Measurements from ENCODE around the gene MYO5B.
"Not testable (repeated sequence)": the region's sequence is repeated elsewhere in the genome, so short reads cannot be mapped to it uniquely, and the experiment has no call there.

The MYO5B gene

DNA sequence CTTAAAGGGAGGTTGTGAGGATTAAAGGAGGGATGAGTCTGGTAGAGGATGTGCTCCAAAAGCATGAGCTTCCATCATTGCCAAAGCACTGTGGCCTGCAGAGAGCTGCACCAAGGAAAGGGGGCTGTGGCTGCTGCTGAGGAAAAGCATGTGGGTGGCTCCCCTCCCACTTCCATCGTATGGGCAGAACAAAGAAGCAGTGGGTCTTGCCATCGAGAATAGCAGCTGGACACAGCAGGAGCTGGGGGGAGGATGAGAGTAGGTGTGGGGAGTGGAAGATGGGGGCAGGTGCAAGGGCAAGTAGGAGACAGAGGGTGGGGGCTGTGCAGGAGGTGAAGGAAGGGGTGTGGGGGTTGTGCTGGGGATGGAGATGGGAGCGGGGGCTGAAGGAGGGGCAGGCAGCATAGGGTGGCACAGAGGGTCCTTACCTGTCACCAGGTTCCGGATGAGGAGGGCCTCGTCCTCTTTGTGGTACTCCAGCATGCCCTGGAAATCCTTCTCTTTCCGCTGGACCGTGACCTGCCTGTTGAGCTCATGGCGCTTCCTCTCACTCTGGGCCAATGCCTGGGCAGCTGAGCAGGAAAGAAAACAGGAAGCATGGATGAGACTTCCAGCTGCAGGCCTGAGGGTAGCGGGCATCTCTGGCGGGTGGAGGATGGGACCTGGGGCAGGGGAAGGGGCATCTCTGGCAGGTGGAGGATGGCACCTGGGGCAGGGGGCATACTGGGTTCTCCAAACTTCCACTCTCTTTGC is 348.1 kb downstream of the MYO5B start:
- DNase-seq = no peak

- no peak for DNase-seq
Observed at GRCh38 chr18:49846361-49846662, 348.6 kb downstream of the MYO5B start.

DNA sequence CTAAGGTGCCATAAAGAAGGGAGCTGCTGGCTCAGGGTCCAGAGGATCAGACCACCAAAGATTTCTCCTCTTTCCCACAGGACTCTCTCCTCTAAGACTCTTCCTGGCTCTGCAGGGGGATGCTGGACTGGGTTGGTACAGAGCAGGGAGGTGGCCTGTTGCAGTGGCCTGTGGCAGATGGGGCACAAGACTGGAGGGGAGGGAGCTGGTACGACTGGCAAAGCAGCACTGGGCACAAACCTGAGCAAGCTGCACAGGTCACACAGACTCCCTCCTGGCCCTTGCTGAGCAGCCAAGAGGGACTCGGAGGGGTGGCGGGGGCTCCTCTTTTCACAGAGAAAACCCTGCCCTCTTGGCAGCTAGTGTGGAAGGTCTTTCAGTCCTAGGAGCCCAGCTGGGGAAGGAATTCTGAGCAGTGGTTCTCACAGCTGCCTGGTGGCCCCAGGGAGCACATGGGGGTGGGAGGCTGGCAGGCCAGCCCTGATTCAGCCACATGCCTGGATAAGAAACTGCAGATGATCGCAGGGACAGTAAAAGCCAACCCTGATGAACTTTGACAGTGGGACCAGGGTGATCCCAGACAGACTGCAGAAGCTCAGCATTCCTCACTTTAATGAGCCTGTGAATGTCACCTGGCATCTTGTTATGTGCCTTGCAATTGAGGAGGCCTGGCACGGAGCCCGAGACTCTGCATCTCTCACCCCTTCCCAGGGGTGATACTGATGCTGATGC is 349.2 kb downstream of the MYO5B start:
- no peak for DNase-seq

DNA sequence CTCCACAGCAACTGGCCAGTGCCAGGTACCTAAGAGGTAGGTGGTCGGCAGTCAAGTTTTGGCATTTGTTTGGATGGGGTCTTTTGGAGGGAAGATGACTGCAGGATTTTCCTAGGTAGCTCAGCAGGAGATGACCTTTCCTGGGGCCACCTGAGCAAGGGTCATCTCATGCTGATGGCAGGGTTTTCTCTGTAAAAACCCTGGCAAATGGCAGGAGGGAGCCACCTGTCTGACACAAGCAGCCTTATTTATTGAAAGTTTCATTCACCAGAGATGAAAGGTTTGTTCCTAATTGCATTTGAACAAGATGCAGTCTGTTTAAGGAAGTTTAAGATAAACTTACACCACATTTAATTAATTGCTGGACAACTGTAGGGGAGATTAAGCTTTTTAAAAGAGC is 350.0 kb downstream of the MYO5B start:
- DNase-seq = no peak

DNA sequence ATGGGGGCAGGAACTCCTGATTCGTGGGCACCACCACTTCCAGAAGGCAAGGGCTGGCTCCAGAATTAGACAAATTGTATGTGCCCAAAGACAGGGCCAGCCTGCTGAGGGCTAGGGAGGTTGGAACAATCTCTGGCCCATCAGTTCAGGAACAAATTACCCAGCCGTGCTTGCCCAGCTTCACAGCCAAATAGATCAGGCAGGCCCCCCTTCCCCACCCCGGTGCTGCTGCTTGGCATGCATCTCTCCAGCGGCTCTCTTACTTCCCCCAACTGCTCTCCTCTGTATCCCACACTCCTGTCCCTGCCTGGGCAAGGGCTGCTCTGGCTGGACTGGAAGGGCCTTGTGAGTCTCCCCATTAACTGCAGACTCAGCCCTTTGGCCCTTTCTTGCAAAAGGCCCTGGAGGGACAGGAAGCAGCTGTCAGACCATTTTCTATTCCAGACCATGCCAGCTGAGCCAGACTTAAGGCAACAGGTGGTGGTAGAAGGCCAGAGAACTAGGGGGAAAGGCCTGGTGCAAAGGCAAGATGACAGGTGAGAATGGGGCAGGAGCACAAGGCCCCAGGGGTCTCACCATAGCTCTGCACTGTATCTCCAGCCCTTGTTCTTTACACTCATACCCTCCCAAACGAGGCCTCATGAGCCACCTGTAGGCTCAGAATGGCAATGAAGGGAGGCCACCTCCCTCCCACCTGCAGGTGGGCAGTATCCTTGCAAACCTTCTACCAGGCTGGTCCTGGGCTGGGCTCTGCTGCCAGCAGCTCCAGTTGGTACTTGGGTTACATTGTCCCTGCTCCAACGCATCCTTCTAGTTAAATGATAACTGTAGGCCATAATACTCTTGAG is 350.9 kb downstream of the MYO5B start:
- DNase-seq = no peak

- DNase-seq = no peak
Observed at GRCh38 chr18:49843131-49843530, 351.8 kb downstream of the MYO5B start.

DNA sequence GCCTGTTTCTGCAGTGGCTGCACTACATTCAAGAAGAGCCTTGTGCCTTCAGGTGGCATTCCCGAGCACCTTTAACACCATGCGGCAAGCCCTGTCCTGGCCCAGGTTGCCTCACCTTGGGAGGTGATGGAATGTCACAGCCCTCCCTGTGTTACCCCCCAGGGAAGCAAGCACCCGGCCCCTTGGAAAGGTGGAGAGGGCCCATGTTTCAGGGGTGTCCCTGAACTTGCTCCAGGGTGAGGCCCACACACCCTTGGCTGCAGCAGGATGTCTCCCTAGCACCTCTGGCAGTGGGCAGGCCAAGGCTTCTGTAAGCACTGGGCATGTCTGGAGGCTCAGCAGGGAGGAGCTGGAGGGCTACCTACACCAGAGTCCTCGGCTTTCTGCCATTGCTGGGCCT is 352.3 kb downstream of the MYO5B start:
- DNase-seq = no peak

- DNase-seq = no peak
Observed at GRCh38 chr18:49841236-49842217, 353.4 kb downstream of the MYO5B start.

GRCh38 chr18:49839012-49839411 is 355.9 kb downstream of the MYO5B start:
- no peak for DNase-seq

DNA sequence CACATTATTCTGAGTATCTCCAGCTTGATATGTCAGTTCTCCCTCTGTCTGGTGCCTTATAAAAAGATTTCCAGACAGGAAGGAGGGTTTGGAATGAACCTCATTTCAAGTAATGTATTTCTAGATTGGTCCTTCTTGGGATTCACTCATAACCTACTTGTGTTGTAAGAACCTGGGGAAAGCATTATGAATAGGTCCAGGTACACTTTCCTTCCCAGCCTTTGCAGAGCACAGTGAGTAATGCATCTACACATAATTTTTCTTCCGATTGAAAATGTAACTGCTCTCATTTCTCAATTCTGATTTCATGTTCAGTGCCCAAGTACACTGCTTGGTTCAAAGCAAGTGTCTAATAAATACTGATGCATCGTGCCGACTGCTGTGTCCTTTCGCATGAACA is 356.6 kb downstream of the MYO5B start:
- DNase-seq = no peak

DNA sequence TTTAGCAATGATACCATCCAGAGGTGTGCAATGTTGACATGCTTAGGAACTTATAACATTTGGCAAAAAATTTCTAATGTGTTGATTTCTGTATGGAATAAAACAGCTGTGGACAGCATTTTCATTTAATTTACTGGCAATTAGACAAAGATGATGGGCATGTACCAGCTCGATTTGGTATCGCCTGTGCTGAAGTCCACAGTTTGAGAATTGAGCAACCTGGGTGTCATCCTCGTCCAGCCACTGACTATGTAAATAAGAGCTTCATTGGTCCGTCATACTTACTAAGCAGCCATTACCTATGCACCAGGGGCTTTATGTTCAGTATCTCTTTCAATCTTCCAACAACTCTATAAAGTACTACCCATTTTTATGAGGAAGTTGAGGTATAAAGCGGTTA is 357.1 kb downstream of the MYO5B start:
- DNase-seq = no peak

DNA sequence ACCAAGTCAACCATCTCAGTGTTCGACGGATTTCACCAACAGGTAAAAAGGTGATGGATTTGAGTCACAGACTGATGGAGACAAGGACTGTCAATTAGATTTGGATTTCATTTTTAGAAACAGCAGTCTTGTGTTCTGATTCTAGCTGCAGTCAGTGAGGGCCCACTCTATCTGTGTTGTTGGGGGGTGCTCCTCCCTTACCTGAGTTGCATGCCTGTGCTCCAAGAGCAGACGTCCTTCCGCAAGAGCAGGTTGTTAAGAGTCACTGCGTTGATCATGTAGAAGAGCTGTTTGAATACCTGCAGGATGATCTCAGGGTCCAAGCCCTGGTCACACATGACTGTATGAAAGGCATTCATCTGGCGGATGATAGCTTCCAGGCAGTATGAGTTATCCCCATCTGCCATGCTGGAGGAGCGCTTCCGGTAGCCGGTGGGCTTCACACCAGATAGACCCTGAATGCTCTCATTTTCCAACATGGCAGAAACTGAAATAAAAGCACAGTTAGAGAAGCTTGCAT is 357.6 kb downstream of the MYO5B start:
- not testable (repeated sequence) for DNase-seq

- no peak for DNase-seq
Observed at GRCh38 chr18:49835405-49835804, 359.5 kb downstream of the MYO5B start.

DNA sequence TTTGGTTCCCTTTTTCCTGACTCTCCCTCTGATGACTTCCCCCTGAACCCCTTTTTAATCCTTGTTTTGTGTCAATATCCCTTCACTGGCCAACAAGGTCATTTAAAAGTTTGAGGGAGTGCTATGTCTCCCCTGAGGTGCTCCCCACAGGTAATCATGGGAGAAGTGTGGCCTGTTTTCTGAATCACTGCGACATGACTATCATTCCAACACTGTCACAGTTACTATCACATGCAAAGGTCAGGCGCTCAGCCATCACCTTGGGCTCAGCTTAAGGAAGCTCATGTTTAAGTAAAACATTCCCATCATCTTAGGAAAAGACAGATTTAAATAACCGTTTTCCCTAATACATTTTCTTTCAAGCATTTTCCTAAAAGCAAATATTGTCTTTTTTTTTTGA is 360.7 kb downstream of the MYO5B start:
- DNase-seq = no peak

DNA sequence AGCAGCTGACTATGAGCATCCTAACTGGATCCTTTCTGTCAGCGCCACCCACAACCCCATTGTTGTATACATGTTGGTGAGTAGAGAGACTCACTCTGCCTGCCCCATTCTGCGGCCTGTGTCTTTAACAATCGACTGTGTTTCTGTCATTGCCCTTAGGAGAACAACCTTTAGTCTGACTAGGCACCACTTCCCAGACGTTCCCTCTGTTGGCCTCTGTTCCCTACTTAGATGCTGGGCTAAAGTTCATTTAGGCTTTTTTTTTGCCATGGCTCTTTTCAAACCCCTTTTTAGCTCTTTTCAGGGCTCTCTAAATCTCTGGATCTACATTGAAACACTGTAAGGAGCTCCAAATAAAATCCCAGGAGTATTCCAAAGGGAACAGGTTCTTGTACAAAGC is 361.1 kb downstream of the MYO5B start:
- no peak for DNase-seq

- DNase-seq = no peak
Observed at GRCh38 chr18:49832221-49832647, 362.7 kb downstream of the MYO5B start.

DNA sequence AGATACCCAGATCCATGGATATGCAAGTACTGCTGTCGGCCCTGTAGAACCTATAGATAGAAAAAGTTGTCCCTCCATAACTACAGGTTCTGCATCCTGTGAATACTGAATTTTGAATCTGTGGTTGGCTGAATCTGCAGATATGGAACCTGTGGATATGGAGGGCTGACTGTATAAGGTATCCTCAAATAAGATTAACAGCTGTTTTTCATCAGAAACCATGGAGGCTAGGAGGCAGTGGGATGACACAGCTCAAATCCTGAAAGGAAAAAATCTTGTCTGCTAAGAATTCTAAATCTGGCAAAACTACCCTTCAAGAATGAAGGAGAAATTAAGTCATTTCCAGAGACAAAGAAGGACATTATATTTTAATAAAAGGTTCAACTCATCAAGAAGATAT is 367.0 kb downstream of the MYO5B start:
- no peak for DNase-seq

DNA sequence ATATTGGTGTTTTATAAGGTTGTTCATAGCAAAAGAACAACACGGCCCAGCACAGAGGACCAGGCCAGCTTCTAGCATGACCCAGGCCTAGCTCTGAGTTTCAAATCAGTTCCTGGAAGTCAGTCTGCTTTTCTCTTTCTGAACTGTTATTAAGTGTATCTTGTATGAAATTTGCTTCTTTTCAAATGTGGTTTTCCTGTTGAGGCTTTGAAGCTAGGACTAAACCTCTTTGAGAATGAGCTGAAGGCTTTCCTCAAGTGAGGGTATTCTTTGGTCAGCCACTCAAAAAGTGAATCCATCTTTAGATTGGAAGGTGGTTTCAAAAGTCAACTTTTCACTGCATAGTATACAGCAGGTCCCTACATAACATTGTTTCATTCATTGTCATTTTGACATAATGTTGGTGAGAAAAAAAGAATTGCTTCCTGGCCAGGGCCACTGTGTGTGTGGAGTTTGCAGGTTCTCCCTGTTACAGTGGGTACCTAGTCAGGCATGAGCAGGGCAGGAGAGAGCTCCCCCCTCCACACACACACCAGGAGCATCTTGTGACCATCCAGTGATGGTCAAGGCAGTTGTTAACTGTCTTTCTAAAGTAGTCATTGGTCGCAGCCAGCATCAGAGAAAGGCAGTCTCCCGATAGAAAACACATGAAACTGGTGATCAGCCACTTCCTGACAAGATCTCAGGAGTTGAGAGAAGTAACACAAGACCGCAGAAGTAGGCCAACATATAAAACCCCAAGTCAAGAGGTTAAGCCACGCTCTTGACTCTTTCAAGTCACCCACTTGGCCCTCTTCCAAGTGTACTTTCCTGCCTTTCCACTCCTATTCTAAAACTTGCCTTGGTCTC is 374.9 kb downstream of the MYO5B start:
- peak in 5 of 6 experiments; percentile 15 to 74 (median 66) for DNase-seq

GRCh38 chr18:49819071-49819662 is 375.8 kb downstream of the MYO5B start:
- no peak for DNase-seq

GRCh38 chr18:49817947-49818346 is 377.0 kb downstream of the MYO5B start:
- DNase-seq = no peak

- DNase-seq = no peak
Observed at GRCh38 chr18:49815927-49816326, 379.0 kb downstream of the MYO5B start.

All from stimulated activated naive CD4-positive, alpha-beta T cell (primary cell).